ENCODE results near the gene ARL5C. TPM values are rescaled to one million over a fixed set of nuclear protein-coding genes. Genes with fewer than 3 reads are reported as not detected.

The ARL5C gene
- total and polyA plus RNA-seq, 4 donors, result not detected

DNA sequence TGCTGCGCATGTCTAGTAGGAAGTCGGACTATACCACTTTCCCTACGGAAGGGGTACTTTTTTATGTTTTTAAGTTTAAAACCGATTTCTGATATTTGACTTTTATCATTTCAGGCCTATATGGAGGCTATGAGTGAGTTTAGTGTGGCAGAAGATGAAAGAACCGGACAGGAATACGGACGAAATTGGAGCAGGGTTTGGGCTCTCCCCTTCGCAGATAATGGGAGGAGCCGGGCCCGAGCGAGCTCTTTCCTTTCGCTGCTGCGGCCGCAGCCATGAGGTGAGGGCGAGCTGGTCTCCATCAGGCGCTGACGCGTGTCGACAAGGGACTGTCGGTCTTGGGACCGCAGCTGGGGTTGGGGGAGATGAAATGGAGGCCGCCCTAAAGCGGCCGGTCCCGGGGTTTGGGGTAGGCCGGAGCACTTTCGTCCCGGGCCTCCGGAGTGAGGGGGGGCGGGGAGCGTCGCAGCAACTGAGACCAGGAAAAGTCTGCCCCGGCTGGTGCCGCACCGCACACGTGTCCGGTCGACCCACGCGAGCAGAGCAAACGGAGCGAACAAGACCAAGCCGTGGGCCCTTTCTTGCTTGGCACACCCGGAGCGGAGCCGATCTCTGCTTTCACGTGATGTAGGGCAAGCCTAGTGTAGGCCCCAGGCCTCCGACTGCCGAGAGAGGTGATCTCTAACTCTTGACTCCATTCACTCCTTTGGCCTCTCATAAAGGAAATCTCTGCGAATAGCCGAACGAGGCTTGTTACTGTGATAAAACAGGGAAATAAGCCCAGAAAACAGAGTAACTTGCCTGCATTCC is 34.3 kb upstream of the ARL5C start, which contains the start of gene RPL19:
Gene RPL19, plus strand, starts transcription at position 214 of the 810 bp plus-strand sequence. Its CDS starts 62 bp downstream, at position 276.
- Histone ChIP-seq H3K4me3 (ENCODE audit: low read depth in 1 of 3, low read length in 3 of 3) (peak within 1 kb of the TSS; percentile 85 to 89 (median 87)), H3K27me3 (ENCODE audit: control insufficient read depth in 4 of 4, insufficient read depth in 4 of 4, low read length in 3 of 4) (no peaks in the 10 kb centered on the region), H3K36me3 (ENCODE audit: control insufficient read depth in 4 of 4, insufficient read depth in 3 of 4, low read depth in 1 of 4, low read length in 3 of 4) (peaks cover 15 to 37% (median 31%) of the 10 kb centered on the region in 4 donors), H3K9me3 (ENCODE audit: control insufficient read depth in 4 of 4, low read length in 3 of 4) (no peaks in the 10 kb centered on the region), H3K9ac (ENCODE audit: low read depth in 1 of 2, low read length in 2 of 2) (peak within 1 kb of the TSS; percentile 96 to 99), H3K27ac (ENCODE audit: low read depth in 1 of 2, low read length in 2 of 2) (peak within 1 kb of the TSS; percentile 94 to 99), H3K4me1 (ENCODE audit: control insufficient read depth in 4 of 4, insufficient read depth in 4 of 4, low read length in 3 of 4) (peaks cover 7 to 22% (median 15%) of the 10 kb centered on the region in 4 donors)
- under 1% methylated on average over 52 of the region's 52 CpGs for WGBS
- DNase-seq (ENCODE audit: low spot score), result peak; percentile 82
- peak in 1 of 2 donors; percentile 84 for TF ChIP-seq GABPA (IDR thresholded peaks at IDR 0.05 in 1 of 2, conservative IDR thresholded peaks at IDR 0.05 in 1 of 2)
- peak; percentile 73 for TF ChIP-seq MAX (IDR thresholded peaks at IDR 0.05)
- TF ChIP-seq RAD21 (IDR thresholded peaks at IDR 0.05), result peak; percentile 12 to 18
- TF ChIP-seq RXRA (IDR thresholded peaks at IDR 0.05), result no peak
- TF ChIP-seq TAF1 (conservative IDR thresholded peaks at IDR 0.05), result peak; percentile 63
- TF ChIP-seq SP1 (IDR thresholded peaks at IDR 0.05), result peak; percentile 49
- TF ChIP-seq YY1 (IDR thresholded peaks at IDR 0.05), result peak; percentile 85
- peak; percentile 77 for TF ChIP-seq REST (IDR thresholded peaks at IDR 0.05)
- TF ChIP-seq, protein P1, sequence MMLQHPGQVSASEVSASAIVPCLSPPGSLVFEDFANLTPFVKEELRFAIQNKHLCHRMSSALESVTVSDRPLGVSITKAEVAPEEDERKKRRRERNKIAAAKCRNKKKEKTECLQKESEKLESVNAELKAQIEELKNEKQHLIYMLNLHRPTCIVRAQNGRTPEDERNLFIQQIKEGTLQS (IDR thresholded peaks at IDR 0.05), result no peak
- TF ChIP-seq HNF4G (IDR thresholded peaks at IDR 0.05), result no peak
- TF ChIP-seq JUND (IDR thresholded peaks at IDR 0.05), result no peak
- no peak for TF ChIP-seq FOXA2 (IDR thresholded peaks at IDR 0.05)
- no peak for TF ChIP-seq HNF4A (conservative IDR thresholded peaks at IDR 0.05)
- no peak for TF ChIP-seq EGR1 (IDR thresholded peaks at IDR 0.05; ENCODE audit: low read depth in 2 of 2)

DNA sequence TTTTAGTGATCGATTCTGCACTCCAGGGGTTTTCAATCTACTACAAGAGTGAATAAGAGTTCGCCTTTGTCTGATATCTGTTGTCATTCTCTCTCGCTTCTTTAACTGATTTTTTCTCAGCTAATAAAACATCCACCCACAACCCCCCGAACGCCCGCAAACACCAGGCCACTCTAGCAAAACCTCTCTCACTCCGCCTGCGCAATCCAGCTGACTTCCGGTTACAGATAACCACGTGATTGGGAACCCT is 33.8 kb upstream of the ARL5C start:
- peak overlapping the region; percentile 94 to 99 for H3K27ac ChIP-seq (ENCODE audit: low read depth in 1 of 2, low read length in 2 of 2)
- no peaks in the 10 kb centered on the region for H3K9me3 ChIP-seq (ENCODE audit: control insufficient read depth in 4 of 4, low read length in 3 of 4)
- H3K4me3 ChIP-seq (ENCODE audit: low read depth in 1 of 3, low read length in 3 of 3), result peak overlapping the region; percentile 85 to 89 (median 87)
- DNase-seq (ENCODE audit: low spot score), result peak; percentile 78
- WGBS, result 1% methylated on average over 10 of the region's 10 CpGs
- H3K27me3 ChIP-seq (ENCODE audit: control insufficient read depth in 4 of 4, insufficient read depth in 4 of 4, low read length in 3 of 4), result no peaks in the 10 kb centered on the region
- peak overlapping the region; percentile 96 to 99 for H3K9ac ChIP-seq (ENCODE audit: low read depth in 1 of 2, low read length in 2 of 2)
- H3K36me3 ChIP-seq (ENCODE audit: control insufficient read depth in 4 of 4, insufficient read depth in 3 of 4, low read depth in 1 of 4, low read length in 3 of 4), result peaks cover 15 to 32% (median 27%) of the 10 kb centered on the region in 4 donors
- peaks cover 7 to 22% (median 15%) of the 10 kb centered on the region in 4 donors for H3K4me1 ChIP-seq (ENCODE audit: control insufficient read depth in 4 of 4, insufficient read depth in 4 of 4, low read length in 3 of 4)
- TF ChIP-seq TAF1 (conservative IDR thresholded peaks at IDR 0.05), result no peak
- no peak for TF ChIP-seq NR2F2 (IDR thresholded peaks at IDR 0.05)
- TF ChIP-seq RAD21 (IDR thresholded peaks at IDR 0.05), result no peak
- TF ChIP-seq MAX (IDR thresholded peaks at IDR 0.05), result no peak
- TF ChIP-seq FOXA2 (IDR thresholded peaks at IDR 0.05), result no peak
- peak in 1 of 2 donors; percentile 21 for TF ChIP-seq EGR1 (IDR thresholded peaks at IDR 0.05; ENCODE audit: low read depth in 2 of 2)
- no peak for TF ChIP-seq JUND (IDR thresholded peaks at IDR 0.05)
- peak in 1 of 2 donors; percentile 6 for TF ChIP-seq RXRA (IDR thresholded peaks at IDR 0.05)
- TF ChIP-seq YY1 (IDR thresholded peaks at IDR 0.05), result no peak
- no peak for TF ChIP-seq REST (IDR thresholded peaks at IDR 0.05)
- peak; percentile 67 to 93 for TF ChIP-seq GABPA (IDR thresholded peaks at IDR 0.05 in 1 of 2, conservative IDR thresholded peaks at IDR 0.05 in 1 of 2)
- TF ChIP-seq, protein P1 (IDR thresholded peaks at IDR 0.05), result no peak
- no peak for TF ChIP-seq SP1 (IDR thresholded peaks at IDR 0.05)
- TF ChIP-seq HNF4G (IDR thresholded peaks at IDR 0.05), result no peak
- no peak for TF ChIP-seq FOXA1 (IDR thresholded peaks at IDR 0.05)
- no peak for TF ChIP-seq ZBTB33 (IDR thresholded peaks at IDR 0.05)
- no peak for TF ChIP-seq HNF4A (conservative IDR thresholded peaks at IDR 0.05)

Data from liver (tissue), 9 donors.